Omental fat pad (tissue), 4 donors: Measurements from ENCODE around the gene ABCC6. TPM values are rescaled to one million over a fixed set of nuclear protein-coding genes. Genes with fewer than 3 reads are reported as not detected.
"Not testable (repeated sequence)": the region's sequence is repeated elsewhere in the genome, so short reads cannot be mapped to it uniquely, and the experiment has no call there.

ENCODE experiments used
- ATAC-seq: fragments of 150-250 bp; one replicate; pipeline ENCODE4 v1.9.1; 2016; ENCODE audit warnings: mild to moderate bottlenecking, moderate library complexity; ENCODE audit not compliant: low FRiP score
- DNase-seq: peaks from one replicate; pipeline ENCODE4 v3.0.0-alpha.2; 2019; ENCODE audit warnings: low spot score
- CTCF ChIP-seq, 3 donors: fragments of 450-650 bp; IDR thresholded peaks; one replicate each; pipeline ENCODE4 v1.5.1; 2016 to 2017; ENCODE audit warnings: antibody characterized with exemption in 3 of 3, mild to moderate bottlenecking in 3 of 3, moderate library complexity in 2 of 3
- total RNA-seq, 4 donors: library from RNA; depleted of rRNA; stranded (reverse); fragments of >200 nt; gene quantifications; one replicate each; pipeline ENCODE4 v1.1.0, GENCODE V29; 2016

The ABCC6 gene
- total RNA-seq, 4 donors from 2014 or later = 2.2 to 9.9 (median 3.8) TPM

DNA sequence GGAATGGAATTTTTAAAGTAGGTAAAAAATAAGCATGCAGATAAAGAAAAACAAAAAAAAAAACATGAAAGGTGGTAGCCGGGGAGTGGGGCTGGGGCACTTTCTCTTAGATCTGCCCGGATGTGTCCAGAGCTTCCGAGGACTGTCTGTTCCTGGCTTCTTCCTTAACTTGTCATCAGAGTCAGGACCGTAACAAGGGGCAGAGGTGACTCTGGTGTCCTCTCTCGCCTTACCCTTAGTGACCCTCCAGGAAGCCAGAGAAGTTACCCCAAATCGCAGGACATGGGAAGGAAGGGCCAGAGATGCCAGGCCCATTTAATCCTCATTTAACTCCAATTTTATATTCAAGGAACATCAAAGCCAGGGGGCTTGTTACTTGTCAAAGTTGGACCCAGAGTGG is 115.5 kb downstream of the ABCC6 start:
- DNase-seq (no peak), ATAC-seq (no peak)
- no peak for TF ChIP-seq CTCF (IDR thresholded peaks at IDR 0.05)

DNA sequence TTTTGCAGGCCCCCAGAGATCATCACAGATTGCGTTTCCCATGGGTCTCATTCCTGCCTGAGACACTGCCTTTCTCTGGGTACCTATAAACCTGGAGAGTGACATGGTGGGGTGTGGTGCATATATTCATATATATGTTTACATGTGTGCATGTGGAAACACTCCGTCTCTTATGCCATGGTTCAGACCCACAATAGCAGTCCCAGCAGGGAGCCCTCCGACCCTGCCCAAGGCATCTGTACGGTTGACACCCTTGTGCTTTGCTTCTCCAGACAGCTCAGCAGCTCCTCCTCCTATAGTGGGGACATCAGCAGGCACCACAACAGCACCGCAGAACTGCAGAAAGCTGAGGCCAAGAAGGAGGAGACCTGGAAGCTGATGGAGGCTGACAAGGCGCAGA is 116.8 kb downstream of the ABCC6 start:
- no peak for DNase-seq
- TF ChIP-seq CTCF (IDR thresholded peaks at IDR 0.05) = no peak
- no peak for ATAC-seq

GRCh38 chr16:16105646-16106045 is 117.6 kb downstream of the ABCC6 start:
- ATAC-seq (no peak), DNase-seq (no peak)
- TF ChIP-seq CTCF (IDR thresholded peaks at IDR 0.05) = no peak

- not testable (repeated sequence) for DNase-seq, ATAC-seq
Measured at GRCh38 chr16:16104804-16105141, 118.5 kb downstream of the ABCC6 start.

DNA sequence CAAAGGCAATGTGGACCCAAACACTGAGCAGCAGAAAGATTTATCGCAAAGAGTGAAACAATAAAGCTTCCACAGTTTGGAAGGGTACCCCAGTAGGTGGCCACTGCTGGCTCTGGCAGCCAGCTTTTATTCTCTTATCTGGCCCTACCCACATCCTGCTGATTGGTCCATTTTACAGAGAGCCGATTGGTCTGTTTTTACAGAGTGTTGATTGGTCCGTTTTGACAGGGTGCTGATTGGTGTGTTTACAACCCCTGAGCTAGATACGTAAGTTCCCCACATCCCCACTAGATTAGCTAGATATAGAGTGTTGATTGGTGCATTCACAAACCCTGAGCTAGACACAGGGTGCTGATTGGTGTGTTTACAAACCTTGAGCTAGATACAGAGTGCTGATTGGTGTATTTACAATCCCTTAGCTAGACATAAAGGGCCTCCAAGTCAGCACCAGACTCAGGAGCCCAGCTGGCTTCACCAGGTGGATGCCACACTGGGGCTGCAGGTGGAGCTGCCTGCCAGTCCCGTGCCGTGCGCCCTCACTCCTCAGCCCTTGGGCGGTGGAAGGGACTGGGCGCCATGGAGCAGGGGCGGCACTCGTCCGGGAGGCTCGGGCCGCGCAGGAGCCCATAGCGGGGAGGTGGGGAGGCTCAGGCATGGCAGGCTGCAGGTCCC is 119.0 kb downstream of the ABCC6 start:
- not testable (repeated sequence) for DNase-seq, ATAC-seq

DNA sequence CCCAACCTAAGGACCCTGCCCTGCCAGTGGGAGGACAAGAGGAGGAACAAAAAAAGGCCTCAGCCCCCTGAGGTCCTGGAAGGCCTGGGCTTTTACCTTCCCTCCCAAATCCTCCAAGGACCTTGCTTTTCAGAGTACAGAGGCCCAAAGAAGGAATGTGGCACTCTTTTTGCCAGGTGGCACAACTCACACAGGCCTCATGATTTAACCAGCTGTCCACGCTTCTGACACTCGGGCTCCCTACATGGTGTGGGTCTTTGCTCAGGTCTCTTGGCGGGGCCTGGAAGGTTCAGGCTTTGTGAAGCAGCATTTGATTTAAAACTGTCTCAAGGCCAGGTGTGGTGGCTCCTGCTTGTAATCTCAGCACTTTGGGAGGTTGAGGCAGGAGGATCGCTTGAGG is 120.6 kb downstream of the ABCC6 start:
- no peak for TF ChIP-seq CTCF (IDR thresholded peaks at IDR 0.05)
- DNase-seq (no peak), ATAC-seq (no peak)

DNA sequence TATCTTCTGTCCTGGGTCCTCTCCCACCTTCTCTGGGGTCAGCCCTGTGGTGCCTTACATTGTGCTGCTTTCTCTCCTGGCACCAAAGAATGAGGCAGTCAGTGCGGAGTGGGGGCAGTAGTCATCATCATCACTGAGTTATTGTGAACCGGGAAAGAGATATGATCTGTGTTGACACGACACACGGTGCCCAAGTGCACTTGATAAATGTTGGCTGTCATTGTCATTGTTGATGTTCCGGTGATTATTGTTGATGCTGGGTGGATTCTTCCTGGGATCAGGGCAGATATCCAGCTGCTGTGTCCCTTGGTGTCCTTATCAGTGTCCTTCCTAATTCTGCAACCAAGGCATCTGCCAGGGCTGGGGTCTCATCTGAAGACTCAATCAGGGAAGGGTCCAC is 121.7 kb downstream of the ABCC6 start:
- DNase-seq (no peak), ATAC-seq (no peak)
- no peak for TF ChIP-seq CTCF (IDR thresholded peaks at IDR 0.05)

GRCh38 chr16:16100631-16101030 is 122.7 kb downstream of the ABCC6 start:
- DNase-seq (no peak), ATAC-seq (no peak)
- TF ChIP-seq CTCF (IDR thresholded peaks at IDR 0.05) = no peak
